Neural crest cell (in vitro differentiated cells): ENCODE data around the gene PLEKHF1. TPM values are rescaled to one million over a fixed set of nuclear protein-coding genes. Genes with fewer than 3 reads are reported as not detected.

Experiments used
- DNase-seq: peaks from one replicate; pipeline ENCODE4 v3.0.0; 2021; ENCODE audit warnings: low read depth, mixed read lengths, low spot score
- H3K27ac Mint-ChIP-seq: one replicate; pipeline ENCODE4 v1.8.0; 2021; ENCODE audit warnings: mild to moderate bottlenecking, mixed read lengths; ENCODE audit not compliant: unreplicated experiment
- H3K27me3 Mint-ChIP-seq: 2 replicates; pipeline ENCODE4 v1.8.0; 2021; ENCODE audit warnings: low read depth, mild to moderate bottlenecking, mixed read lengths
- H3K36me3 Mint-ChIP-seq: 2 replicates; pipeline ENCODE4 v1.8.0; 2021; ENCODE audit warnings: low read depth, mild to moderate bottlenecking, mixed read lengths
- H3K4me1 Mint-ChIP-seq: 2 replicates; pipeline ENCODE4 v1.8.0; 2021; ENCODE audit warnings: mixed read lengths
- H3K4me3 Mint-ChIP-seq: one replicate; pipeline ENCODE4 v1.8.0; 2021; ENCODE audit warnings: mild to moderate bottlenecking, mixed read lengths
- H3K9me3 Mint-ChIP-seq: 2 replicates; pipeline ENCODE4 v1.8.0; 2021; ENCODE audit warnings: mixed read lengths
- CTCF ChIP-seq: fragments of 200-600 bp; sonication (generic); conservative IDR thresholded peaks from 2 replicates; pipeline ENCODE4 v1.5.0; 2021; ENCODE audit warnings: antibody characterized with exemption, mild to moderate bottlenecking
- total RNA-seq: library from RNA; stranded (reverse); gene quantifications from 2 replicates; pipeline ENCODE4 v1.2.1, GENCODE V29; 2021

The PLEKHF1 gene
- total RNA-seq, 1 donor from 2014 or later, result 1.2 TPM

GRCh38 chr19:29639086-29639485 lies 26.2 kb upstream of the PLEKHF1 start:
- no peak for TF ChIP-seq CTCF
- H3K36me3 Mint-ChIP-seq, result no peaks in the 10 kb centered on the region
- no peaks in the 10 kb centered on the region for H3K4me1 Mint-ChIP-seq
- no peak overlapping the region for H3K27ac Mint-ChIP-seq
- DNase-seq, result no peak
- no peaks in the 10 kb centered on the region for H3K27me3 Mint-ChIP-seq
- no peak overlapping the region for H3K4me3 Mint-ChIP-seq
- no peaks in the 10 kb centered on the region for H3K9me3 Mint-ChIP-seq

GRCh38 chr19:29640231-29640630 lies 25.0 kb upstream of the PLEKHF1 start:
- TF ChIP-seq CTCF, result no peak
- no peak for DNase-seq
- no peaks in the 10 kb centered on the region for H3K4me1 Mint-ChIP-seq
- H3K4me3 Mint-ChIP-seq, result no peak overlapping the region
- peaks cover 6% of the 10 kb centered on the region for H3K27me3 Mint-ChIP-seq
- H3K9me3 Mint-ChIP-seq, result no peaks in the 10 kb centered on the region
- H3K36me3 Mint-ChIP-seq, result no peaks in the 10 kb centered on the region
- no peak overlapping the region for H3K27ac Mint-ChIP-seq

- no peak overlapping the region for H3K4me3 Mint-ChIP-seq
- H3K27me3 Mint-ChIP-seq, result peaks cover 16% of the 10 kb centered on the region
- H3K4me1 Mint-ChIP-seq, result no peaks in the 10 kb centered on the region
- DNase-seq, result no peak
- no peaks in the 10 kb centered on the region for H3K36me3 Mint-ChIP-seq
- H3K27ac Mint-ChIP-seq, result no peak overlapping the region
- no peak for TF ChIP-seq CTCF
- H3K9me3 Mint-ChIP-seq, result no peaks in the 10 kb centered on the region
Measured at GRCh38 chr19:29641597-29641996, 23.7 kb upstream of the PLEKHF1 start.

- H3K4me1 Mint-ChIP-seq, result no peaks in the 10 kb centered on the region
- DNase-seq, result no peak
- TF ChIP-seq CTCF, result no peak
- no peaks in the 10 kb centered on the region for H3K36me3 Mint-ChIP-seq
- no peak overlapping the region for H3K4me3 Mint-ChIP-seq
- H3K9me3 Mint-ChIP-seq, result no peaks in the 10 kb centered on the region
- H3K27ac Mint-ChIP-seq, result no peak overlapping the region
- peaks cover 19% of the 10 kb centered on the region for H3K27me3 Mint-ChIP-seq
Measured at GRCh38 chr19:29643361-29643935, 21.8 kb upstream of the PLEKHF1 start.

- no peak overlapping the region for H3K4me3 Mint-ChIP-seq
- H3K36me3 Mint-ChIP-seq, result no peaks in the 10 kb centered on the region
- no peaks in the 10 kb centered on the region for H3K4me1 Mint-ChIP-seq
- peaks cover 19% of the 10 kb centered on the region for H3K27me3 Mint-ChIP-seq
- no peak for TF ChIP-seq CTCF
- H3K9me3 Mint-ChIP-seq, result no peaks in the 10 kb centered on the region
- H3K27ac Mint-ChIP-seq, result no peak overlapping the region
- DNase-seq, result no peak
Measured at GRCh38 chr19:29644210-29644609, 21.1 kb upstream of the PLEKHF1 start.
